Measurements from ENCODE around the gene MICAL3. TPM values are rescaled to one million over a fixed set of nuclear protein-coding genes. Genes with fewer than 3 reads are reported as not detected.

The MICAL3 gene
- total RNA-seq, 1 donor from 2014 or later = 41.0 TPM

GRCh38 chr22:17751596-17751995, 272.8 kb downstream of the MICAL3 start:
- DNase-seq = no peak

- DNase-seq = no peak
Observed at GRCh38 chr22:17749605-17750395, 274.6 kb downstream of the MICAL3 start.

- DNase-seq = no peak
Observed at GRCh38 chr22:17748555-17749353, 275.6 kb downstream of the MICAL3 start.

GRCh38 chr22:17746916-17747315, 277.4 kb downstream of the MICAL3 start:
- DNase-seq = no peak

- DNase-seq = no peak
Observed at GRCh38 chr22:17744430-17744829, 279.9 kb downstream of the MICAL3 start.

- no peak for DNase-seq
Observed at GRCh38 chr22:17743661-17744411, 280.5 kb downstream of the MICAL3 start.

- DNase-seq = peak; percentile 84
Observed at GRCh38 chr22:17742527-17742902, 281.8 kb downstream of the MICAL3 start.

GRCh38 chr22:17741866-17742526, 282.4 kb downstream of the MICAL3 start:
- no peak for DNase-seq

- no peak for DNase-seq
Observed at GRCh38 chr22:17739196-17739975, 285.0 kb downstream of the MICAL3 start.

GRCh38 chr22:17738386-17739128, 285.8 kb downstream of the MICAL3 start:
- no peak for DNase-seq

Small RNA genes within 50 kb of the gene (small RNA-seq; reads per million reads assigned to genes)
- gene MIR3198-1 (ENCODE audit: low replicate concordance) (not detected), gene MIR648 (ENCODE audit: low replicate concordance) (not detected)

Other genes with a start within 250 kb of the MICAL3 start
- gene PEX26, start 53.4 kb upstream of the MICAL3 start, total RNA-seq = 18.1 TPM
- gene TUBA8, start 86.2 kb upstream of the MICAL3 start, total RNA-seq = 13.3 TPM
- gene USP18, start 125.6 kb upstream of the MICAL3 start, total RNA-seq = 4.1 TPM

Data from tongue (tissue), 3 donors.